Lung (tissue), 12 donors: ENCODE measurements around the gene TBCD. TPM values are rescaled to one million over a fixed set of nuclear protein-coding genes. Genes with fewer than 3 reads are reported as not detected.

Source experiments
- ATAC-seq: fragments of 200-7000 bp; cut with Tn5 transposase; one replicate; pipeline ENCODE4 v1.9.1; 2020; ENCODE audit warnings: moderate number of reproducible peaks; ENCODE audit not compliant: insufficient read depth, low FRiP score
- DNase-seq, 3 donors: peaks; one replicate each; pipeline ENCODE4 v3.0.0-alpha.2; 2013 to 2017
- H3K27ac ChIP-seq, 2 donors: one replicate each; pipeline ENCODE4 v1.5.1; 2013; ENCODE audit warnings: mild to moderate bottlenecking in 2 of 2, moderate library complexity in 2 of 2, control low read depth in 1 of 2, inconsistent platforms in 1 of 2, low read depth in 1 of 2, low read length in 1 of 2
- H3K27me3 ChIP-seq, 3 donors: one replicate each; pipeline ENCODE4 v1.5.1; 2013; ENCODE audit warnings: low read length in 2 of 3; ENCODE audit not compliant: control insufficient read depth in 3 of 3, insufficient read depth in 3 of 3
- H3K36me3 ChIP-seq, 4 donors: one replicate each; pipeline ENCODE4 v1.5.1; 2013; ENCODE audit warnings: low read length in 4 of 4, mild to moderate bottlenecking in 1 of 4, moderate library complexity in 1 of 4; ENCODE audit not compliant: control insufficient read depth in 4 of 4, insufficient read depth in 4 of 4
- H3K4me1 ChIP-seq, 5 donors: one replicate each; pipeline ENCODE4 v1.5.1; 2013; ENCODE audit warnings: low read length in 5 of 5, mild to moderate bottlenecking in 2 of 5, moderate library complexity in 1 of 5; ENCODE audit not compliant: control insufficient read depth in 5 of 5, insufficient read depth in 5 of 5
- H3K4me3 ChIP-seq: one replicate; pipeline ENCODE4 v1.5.1; 2013; ENCODE audit warnings: mild to moderate bottlenecking, control low read depth, moderate library complexity
- H3K9ac ChIP-seq, 2 donors: one replicate each; pipeline ENCODE4 v1.5.1; 2013; ENCODE audit warnings: low read length in 2 of 2, control low read depth in 1 of 2; ENCODE audit not compliant: insufficient read depth in 1 of 2
- H3K9me3 ChIP-seq, 4 donors: one replicate each; pipeline ENCODE4 v1.5.1; 2013; ENCODE audit warnings: low read length in 3 of 4, mild to moderate bottlenecking in 1 of 4, moderate library complexity in 1 of 4; ENCODE audit not compliant: control insufficient read depth in 4 of 4, insufficient read depth in 3 of 4
- CTCF ChIP-seq: IDR thresholded peaks from 2 replicates; pipeline ENCODE4 v1.5.1; 2012; ENCODE audit warnings: mild to moderate bottlenecking; ENCODE audit errors: control extremely low read depth, extremely low read depth
- WGBS, 2 donors: extraction: QIAGEN DNeasy Blood & Tissue Kit; methylation state at CpG; one replicate each; pipeline ENCODE4 v1.1.7; 2013; 5-methylcytosine and 5-hydroxymethylcytosine counted together
- polyA plus RNA-seq, 2 donors: library from polyadenylated mRNA; stranded (reverse); fragments of 200-250 nt; gene quantifications; one replicate each; pipeline ENCODE4 v1.2.1, GENCODE V29; 2013
- total RNA-seq, 2 donors: library from RNA; depleted of rRNA in 1 of 2; stranded (reverse); fragments of >200 nt in 1 of 2; gene quantifications; one replicate each; pipeline ENCODE4 v1.2.1, GENCODE V29; 2014 to 2021
- donor health status: control.
- donor health status: control.
- donor health status: Bipolar disorder and iron deficiency.
- donor health status: healthy.
- donor health status: DM: yes; HTN: yes; CAD: no.

TBCD gene
- total and polyA plus RNA-seq, 4 donors: 57.6 to 119 (median 90.3) TPM

DNA sequence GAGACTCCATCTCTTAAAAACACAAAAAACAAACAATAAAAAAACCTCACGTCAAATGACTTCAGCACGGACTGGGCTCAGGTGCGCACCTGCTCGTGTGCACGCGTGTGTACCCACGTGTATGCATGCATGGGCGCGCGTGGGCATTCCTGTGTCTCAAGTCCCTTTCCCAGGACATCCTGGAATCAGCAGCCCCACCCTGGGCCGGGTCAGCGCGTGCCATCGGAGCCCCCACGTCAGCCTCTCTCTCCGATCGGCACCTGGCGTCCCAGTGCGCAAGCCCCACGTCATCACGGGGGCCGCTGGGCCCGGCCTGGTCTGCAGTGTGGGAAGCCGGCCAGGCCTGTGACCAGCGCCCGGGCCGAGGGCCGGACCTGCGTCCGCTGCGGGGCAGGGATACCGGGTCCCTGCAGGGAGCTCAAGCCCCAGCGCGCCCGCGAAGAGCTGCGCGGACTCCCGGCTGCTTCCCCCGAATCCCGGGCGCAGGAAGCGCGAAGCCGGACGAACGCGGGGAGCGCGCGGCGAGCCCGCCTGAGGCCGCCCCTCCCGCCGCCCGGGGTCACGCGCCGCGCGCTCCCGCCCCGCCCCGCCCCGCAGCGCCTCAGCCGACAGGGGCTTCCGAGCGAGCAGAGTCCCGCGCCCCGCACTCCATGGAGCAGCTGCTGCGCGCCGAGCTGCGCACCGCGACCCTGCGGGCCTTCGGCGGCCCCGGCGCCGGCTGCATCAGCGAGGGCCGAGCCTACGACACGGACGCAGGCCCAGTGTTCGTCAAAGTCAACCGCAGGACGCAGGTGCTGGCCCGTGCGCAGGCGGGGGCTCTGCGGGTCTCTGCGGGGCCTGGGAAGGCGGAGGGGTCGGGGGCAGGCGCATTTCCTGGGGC is 16.6 kb upstream of the TBCD start, which contains the start of gene FN3K:
FN3K (plus strand) TSS at position 629 of the 880 bp plus-strand sequence; CDS start at position 651, 22 bp downstream.
- Histone ChIP-seq H3K9me3 (peaks cover 0 to 7% (median under 1%) of the 10 kb centered on the region in 4 donors), H3K4me3 (peak within 1 kb of the TSS; percentile 87), H3K9ac (peak within 1 kb of the TSS in 1 of 2 donors; percentile 39), H3K4me1 (peaks cover 0 to 10% (median 5%) of the 10 kb centered on the region in 5 donors), H3K27ac (peak within 1 kb of the TSS; percentile 68 to 92), H3K27me3 (no peaks in the 10 kb centered on the region), H3K36me3 (peaks cover 0 to 19% (median 9%) of the 10 kb centered on the region in 4 donors)
- no peak for TF ChIP-seq CTCF
- no peak for ATAC-seq
- DNase-seq: peak; percentile 65 to 77 (median 73)
- 3 to 8% methylated on average over 78 to 101 of the region's 101 CpGs for WGBS, 2 donors

DNA sequence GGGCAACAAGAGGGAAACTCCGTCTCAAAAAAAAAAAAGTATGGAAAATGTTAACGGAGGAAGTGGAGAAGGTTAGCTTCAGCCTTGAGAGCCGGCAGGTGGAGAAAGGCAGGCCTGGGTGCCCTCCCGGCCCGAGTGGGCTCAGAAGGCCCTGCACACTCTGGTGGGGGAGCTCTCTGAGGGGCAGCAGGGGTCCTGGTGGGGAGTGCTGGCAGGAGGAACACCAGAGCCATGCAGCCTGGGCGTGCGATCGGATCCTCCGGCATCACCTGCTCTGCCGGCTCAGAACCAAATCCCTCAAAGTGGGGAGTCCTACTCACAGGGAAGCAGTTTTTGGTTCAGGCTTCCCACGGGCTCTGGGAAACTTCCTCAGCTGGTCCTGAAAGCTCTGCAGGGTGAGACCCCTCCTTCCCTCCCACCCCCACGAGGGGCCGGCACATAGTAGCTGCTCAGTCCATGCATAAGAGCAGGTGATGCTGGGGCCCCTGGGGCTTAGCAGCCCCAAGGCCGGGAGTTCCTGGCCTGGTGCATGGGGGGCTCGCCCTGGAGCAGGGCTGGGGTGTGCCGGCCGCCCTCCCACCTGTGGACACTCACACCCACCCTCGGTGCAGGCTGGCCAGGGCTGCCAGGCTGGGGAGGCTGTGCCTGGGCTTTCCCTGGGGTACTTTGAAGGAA is 15.2 kb upstream of the TBCD start:
- DNase-seq: no peak
- Histone ChIP-seq H3K4me1 (peaks cover 0 to 10% (median 5%) of the 10 kb centered on the region in 5 donors), H3K36me3 (peaks cover 7 to 29% (median 19%) of the 10 kb centered on the region in 4 donors), H3K9me3 (peaks cover 0 to 13% (median 5%) of the 10 kb centered on the region in 4 donors), H3K4me3 (no peak overlapping the region), H3K9ac (no peak overlapping the region), H3K27ac (peak overlapping the region in 1 of 2 donors; percentile 92), H3K27me3 (no peaks in the 10 kb centered on the region)
- no peak for TF ChIP-seq CTCF
- 89 to 91% methylated on average over 17 to 18 of the region's 18 CpGs for WGBS, 2 donors
- ATAC-seq: no peak

DNA sequence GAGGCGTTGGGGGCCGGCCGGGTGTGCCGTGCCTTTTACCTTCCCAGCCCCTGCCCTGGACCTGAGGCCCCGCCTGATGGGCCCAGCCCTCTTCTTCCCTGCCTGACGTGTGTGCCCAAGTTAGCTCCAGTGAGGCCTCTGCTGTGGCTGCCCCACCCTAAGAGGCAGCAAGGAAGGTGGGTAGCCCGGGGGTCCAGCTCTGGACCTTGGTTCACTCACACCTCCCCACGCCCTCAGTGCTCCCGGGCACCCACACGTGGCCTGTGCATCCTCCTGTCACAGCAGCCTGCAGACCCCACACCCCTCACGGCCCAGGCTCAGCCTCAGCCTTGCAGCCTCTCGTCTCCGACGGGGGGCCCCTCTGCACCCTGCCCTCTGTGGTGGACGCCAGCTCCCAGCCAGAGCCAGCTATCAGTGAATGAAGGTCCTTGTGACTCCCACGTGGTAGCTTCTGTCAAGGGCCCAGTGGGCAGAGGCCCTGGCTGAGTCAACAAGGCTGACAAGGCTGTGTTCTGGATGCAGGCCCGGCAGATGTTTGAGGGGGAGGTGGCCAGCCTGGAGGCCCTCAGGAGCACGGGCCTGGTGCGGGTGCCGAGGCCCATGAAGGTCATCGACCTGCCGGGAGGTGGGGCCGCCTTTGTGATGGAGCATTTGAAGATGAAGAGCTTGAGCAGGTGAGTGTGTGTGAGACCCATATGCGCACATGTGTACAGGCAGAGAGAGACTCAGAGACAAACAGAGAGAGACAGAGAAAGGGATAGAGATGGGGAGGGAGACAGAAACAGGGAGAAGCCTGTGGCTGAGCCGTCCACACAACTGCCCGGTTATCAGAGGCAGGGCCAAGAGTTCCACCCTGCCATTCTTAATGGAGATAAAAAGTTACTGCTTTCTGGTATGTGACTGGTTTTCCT is 13.6 kb upstream of the TBCD start:
- WGBS, 2 donors: 70 to 81% methylated on average over 26 of the region's 26 CpGs
- Histone ChIP-seq H3K9ac (no peak overlapping the region), H3K27ac (peak overlapping the region; percentile 34 to 92), H3K9me3 (peaks cover 0 to 10% (median 4%) of the 10 kb centered on the region in 4 donors), H3K27me3 (no peaks in the 10 kb centered on the region), H3K36me3 (peaks cover 11 to 31% (median 20%) of the 10 kb centered on the region in 4 donors), H3K4me3 (no peak overlapping the region), H3K4me1 (peaks cover 0 to 10% (median 5%) of the 10 kb centered on the region in 5 donors)
- DNase-seq (no peak), ATAC-seq (peak; percentile 32)
- TF ChIP-seq CTCF: no peak
